Measurements from ENCODE around the gene IGSF9.
"Not testable (repeated sequence)": the region's sequence is repeated elsewhere in the genome, so short reads cannot be mapped to it uniquely, and the experiment has no call there.

Gene IGSF9

GRCh38 chr1:159920202-159920601 is 25.2 kb downstream of the IGSF9 start:
- DNase-seq (ENCODE audit: low read depth in 2 of 2), result no peak

- no peak for DNase-seq (ENCODE audit: low read depth in 2 of 2)
Observed at GRCh38 chr1:159919236-159919865, 26.1 kb downstream of the IGSF9 start.

DNA sequence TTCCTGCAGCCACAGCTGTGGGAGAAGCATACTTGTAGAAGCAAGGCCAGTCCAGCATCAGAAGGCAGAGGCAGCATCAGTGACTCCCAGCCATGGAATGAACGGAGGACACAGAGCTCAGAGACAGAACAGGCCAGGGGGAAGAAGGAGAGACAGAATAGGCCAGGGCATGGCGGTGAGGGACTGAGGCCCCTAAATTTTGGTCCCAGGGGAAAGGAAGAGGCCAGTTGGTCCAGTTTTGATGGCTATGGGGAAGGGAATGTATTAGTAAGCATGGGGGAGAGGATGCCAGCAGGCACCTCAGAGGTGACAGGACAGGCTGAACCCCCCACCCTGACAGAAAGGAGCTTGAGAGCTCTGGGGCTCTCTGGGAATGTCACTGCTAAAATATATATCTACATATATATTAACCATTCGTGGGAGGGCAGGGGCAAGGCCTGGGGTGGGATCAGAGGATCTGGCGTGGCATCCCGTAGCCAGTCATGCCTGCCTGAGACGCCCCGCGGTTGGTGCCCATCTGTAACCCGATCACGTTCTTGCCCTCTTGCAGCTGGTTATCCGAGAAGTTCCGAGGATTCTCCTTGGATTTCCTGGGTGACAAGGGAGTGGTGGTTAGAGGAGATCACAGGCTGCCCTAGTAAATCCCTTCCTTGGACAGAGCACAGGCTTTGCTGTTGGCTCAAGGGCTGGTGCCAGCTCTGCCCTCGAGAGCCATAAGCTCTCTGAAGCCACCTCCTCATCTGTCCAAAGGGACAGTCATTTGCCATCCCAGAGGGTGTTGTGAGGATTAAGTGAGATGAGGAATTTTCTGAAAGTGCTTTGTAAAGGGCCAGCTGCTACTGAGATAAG is 26.8 kb downstream of the IGSF9 start:
- DNase-seq (ENCODE audit: low read depth in 2 of 2), result no peak

GRCh38 chr1:159917533-159918351 is 27.7 kb downstream of the IGSF9 start:
- no peak for DNase-seq (ENCODE audit: low read depth in 2 of 2)

DNA sequence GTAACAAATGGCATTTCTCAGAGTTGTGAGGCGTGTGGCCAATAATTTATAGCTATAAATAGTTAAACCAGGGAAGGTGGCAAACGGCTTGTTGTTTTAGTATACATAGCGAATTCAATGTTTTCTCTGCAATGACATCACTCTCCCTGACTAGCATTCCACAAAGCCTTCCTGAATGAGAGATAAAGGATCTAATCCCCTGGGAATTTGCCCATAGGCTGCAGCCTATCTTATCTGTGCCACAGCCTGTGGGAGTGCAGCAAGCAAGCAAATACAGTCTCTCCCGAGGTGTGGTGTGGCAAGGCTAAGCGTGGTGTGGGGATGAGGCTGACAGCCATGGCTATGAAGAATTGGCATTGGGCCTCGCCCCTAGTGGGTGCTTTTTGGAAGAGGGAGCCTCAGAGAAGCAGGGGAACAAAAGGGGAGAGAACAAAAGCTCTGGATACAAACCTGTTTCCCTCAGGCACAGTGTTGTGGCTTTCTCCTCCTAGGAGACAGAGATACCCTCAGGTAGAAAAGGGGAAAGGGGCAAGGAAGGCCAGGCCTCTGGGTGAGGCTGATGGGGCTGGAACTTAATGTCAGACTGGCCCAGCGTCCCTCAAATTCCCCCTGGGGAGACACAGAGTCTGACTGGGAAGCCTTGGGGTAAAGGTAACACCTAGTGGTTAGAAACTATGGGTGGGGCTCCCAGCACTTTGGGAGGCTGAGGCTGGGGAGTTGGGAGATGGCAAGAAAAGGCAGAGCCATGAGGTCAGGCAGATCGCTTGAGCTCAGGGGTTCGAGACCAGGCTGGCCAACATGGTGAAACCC is 29.0 kb downstream of the IGSF9 start:
- no peak for DNase-seq (ENCODE audit: low read depth in 2 of 2)

- DNase-seq (ENCODE audit: low read depth in 2 of 2), result no peak
Observed at GRCh38 chr1:159915571-159916241, 29.7 kb downstream of the IGSF9 start.

- no peak for DNase-seq (ENCODE audit: low read depth in 2 of 2)
Observed at GRCh38 chr1:159914252-159915018, 31.0 kb downstream of the IGSF9 start.

- no peak for DNase-seq (ENCODE audit: low read depth in 2 of 2)
Observed at GRCh38 chr1:159913451-159914192, 31.8 kb downstream of the IGSF9 start.

DNA sequence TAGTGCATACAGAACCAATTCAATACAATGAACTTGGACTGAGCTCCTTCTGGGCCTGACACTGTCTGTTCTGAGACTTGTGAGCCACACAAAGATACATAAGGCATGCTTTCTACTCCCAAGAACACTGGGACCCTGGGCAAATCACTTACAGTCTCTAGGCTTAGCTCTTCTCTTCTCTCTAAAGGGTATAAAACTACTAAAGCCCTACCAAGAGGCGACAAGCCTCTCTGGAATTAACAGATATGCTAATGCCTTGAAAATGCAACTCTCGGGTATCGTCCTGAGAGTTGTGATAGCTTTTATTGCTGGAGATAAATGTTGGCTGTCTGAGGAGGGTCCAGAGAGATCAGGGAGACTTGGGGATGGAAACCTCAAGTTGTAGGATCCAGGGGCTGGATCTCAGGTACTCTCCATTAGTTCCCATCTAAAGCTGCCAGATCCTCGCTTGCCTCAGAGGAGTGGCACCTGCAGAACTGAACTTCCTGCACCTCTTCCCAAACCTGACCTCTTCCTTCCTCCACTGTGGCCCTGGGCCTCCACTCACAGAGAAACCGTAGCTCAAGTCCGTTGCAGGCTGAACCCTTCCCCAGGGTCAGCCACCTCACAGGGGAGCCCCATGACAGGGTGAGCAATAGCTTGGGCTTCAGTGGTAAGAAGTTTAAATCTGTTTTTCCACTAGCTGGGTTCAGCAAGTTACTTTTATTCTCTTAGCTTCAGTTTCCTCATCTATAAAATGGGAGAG is 33.9 kb downstream of the IGSF9 start:
- DNase-seq (ENCODE audit: low read depth in 2 of 2), result no peak

DNA sequence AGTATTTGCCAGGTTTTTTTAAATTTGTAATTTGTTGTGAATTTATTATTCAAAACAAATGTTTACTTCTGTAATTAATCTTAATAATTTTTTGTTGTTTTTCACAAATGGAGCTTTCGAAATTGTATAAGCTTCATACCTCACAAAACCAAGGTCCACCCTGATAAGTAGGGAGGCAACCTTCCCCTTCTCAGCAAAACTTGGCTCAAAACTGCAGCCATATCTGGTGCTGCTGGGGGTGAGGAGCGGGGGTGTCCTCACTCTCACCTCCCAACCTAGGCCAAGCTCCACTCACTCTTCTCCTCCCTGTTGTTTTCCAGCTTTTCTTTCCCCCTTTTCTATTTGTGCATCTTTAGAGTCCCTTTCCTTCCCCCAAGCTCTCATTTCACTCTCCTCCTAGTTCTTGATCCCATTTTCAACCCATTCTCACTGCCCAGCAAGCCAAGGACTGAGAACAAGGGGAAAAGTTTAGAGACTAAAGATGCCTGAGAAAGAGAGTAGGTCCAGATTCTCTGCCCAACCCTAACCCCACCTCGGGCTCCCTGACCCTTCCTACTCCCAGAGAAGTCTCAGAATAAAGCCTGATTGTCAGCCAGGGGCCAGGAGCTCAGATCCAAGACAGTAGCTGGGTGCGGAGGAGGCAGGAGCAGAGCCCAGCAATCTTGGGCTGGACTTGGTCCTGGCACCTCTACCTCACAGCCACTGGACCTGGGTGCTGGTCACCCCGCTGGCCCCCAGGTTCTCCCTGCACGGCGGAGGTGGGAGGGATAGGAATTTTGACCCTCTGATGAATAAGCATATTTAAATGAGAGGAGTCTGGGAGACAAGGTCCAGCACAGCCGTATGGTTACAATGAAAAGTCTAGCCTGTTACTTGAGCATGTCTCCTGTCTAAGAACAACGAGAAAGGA is 37.1 kb downstream of the IGSF9 start:
- no peak for DNase-seq (ENCODE audit: low read depth in 2 of 2)

DNA sequence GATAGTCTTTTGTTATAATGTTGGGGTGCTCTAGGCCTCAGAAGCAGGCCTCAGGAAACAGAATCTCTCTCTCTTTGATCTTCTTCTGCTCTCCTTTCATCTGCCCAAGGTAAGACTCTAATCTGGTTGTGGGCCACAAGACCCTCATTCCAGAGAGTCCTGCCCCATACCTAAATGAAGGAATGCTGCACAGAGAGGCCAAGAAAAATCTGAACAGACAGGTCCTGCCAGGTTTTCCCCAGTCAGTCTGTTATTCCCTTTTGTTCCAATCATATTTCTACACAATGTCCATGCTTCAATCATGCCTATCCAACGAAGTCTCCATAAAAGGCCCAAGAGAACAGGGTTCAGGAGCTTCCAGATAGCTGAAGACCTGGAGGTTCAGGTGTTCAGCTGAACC is 38.5 kb downstream of the IGSF9 start:
- DNase-seq (ENCODE audit: low read depth in 2 of 2), result no peak

- DNase-seq (ENCODE audit: low read depth in 2 of 2), result not testable (repeated sequence)
Observed at GRCh38 chr1:159904036-159904435, 41.4 kb downstream of the IGSF9 start.

- no peak for DNase-seq (ENCODE audit: low read depth in 2 of 2)
Observed at GRCh38 chr1:159902541-159902940, 42.9 kb downstream of the IGSF9 start.

DNA sequence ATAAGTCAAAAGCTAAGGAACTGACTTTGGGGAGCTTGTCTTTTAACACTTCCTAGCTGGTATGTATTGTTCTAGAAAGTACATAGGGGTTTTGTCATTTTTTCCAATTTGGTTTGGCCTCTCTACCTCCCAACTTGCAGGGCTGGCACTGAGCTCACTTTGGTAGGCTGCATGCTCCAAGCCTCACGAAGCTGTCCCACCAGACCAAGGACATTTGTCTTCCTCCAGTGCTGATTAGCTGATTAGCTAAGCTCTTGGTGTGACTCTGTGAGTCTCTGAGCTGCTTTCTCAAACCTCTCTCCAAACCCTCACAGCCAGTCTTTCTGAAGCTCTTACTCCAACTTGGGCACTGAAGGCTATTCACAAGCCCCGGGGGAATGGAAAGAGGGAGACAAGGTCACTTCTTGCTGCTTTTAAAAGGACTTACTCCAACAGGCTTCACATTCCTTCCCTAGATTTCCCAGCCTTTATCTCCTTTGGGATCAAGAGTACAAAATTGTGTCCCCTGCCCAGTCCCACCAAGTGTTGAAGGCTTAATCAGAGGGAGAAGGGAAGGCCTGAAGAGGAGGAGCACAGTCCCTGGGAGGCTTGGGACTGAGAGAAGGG is 44.6 kb downstream of the IGSF9 start:
- DNase-seq (ENCODE audit: low read depth in 2 of 2), result no peak

DNA sequence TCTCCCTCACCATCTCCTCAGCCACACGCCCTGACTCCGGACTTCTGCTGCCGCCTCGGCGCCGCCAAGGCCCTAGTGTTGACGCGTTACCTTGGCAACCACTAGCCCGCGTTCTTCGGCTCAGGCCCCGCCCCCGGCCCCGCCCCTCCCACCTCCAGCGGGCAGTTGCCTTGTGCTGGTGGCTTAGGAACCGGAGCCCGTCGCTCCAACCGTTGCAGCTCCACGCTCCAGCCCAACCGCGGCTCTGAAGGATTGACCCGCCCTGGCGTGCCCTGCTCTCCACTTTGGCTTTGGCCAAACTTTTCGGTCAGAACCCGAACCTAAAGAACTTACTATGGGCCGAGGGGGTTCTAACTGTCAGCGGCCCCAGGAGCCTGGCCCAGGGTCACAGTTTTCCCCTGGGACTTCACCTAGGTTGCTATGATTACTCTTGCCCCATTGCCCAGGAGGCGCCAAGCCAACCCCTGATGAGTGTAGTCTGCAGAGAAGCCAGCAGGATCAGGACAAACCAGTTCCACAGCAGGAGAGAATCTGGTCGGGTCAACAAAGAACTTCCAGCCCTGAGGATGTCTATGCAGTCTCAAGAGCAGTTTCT is 45.2 kb downstream of the IGSF9 start, which contains the start of gene CFAP45:
CFAP45 (minus strand) TSS at position 80 of the 595 bp plus-strand sequence; CDS start at position 13, 67 bp downstream.
- DNase-seq (ENCODE audit: low read depth in 2 of 2), result no peak

DNA sequence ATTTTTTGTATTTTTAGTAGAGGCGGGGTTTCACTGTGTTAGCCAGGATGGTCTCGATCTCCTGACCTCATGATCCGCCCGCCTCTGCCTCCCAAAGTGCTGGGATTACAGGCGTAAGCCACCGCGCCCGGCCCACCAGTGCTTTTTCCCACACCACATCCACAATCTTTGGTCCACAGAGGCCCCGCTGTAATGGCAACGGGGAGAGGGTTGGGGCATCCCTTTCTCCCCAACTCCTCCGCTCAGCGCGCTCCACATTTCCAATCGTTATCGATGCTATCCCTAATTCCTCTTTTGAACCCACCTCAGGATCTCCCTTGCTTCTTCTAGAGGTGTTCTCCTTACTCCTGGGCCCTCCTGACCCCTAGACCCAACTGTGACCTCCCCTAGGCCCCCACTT is 45.8 kb downstream of the IGSF9 start:
- DNase-seq (ENCODE audit: low read depth in 2 of 2), result not testable (repeated sequence)

- DNase-seq (ENCODE audit: low read depth in 2 of 2), result no peak
Observed at GRCh38 chr1:159898527-159898926, 46.9 kb downstream of the IGSF9 start.

All from activated CD8-positive, alpha-beta memory T cell treated with anti-CD3 and anti-CD28 coated beads for 4 hours (primary cell).